GM23338 (cell line): Measurements from ENCODE around the gene ARPC2.

Experiments used
- CREB1 ChIP-seq: fragments of 250-450 bp; sonication (Bioruptor Pico); IDR thresholded peaks from 2 replicates; pipeline ENCODE4 v1.5.0; 2020; ENCODE audit warnings: low read depth, mild to moderate bottlenecking, moderate library complexity
- CTCF ChIP-seq, 2 experiments: fragments of 200-600 bp in 1 of 2; sonication (generic) in 1 of 2; conservative IDR thresholded peaks; 2 replicates each; pipeline versions ENCODE4 v1.5.1 to v1.6.1; 2016 to 2017; ENCODE audit warnings: antibody characterized with exemption in 2 of 2, low read depth in 2 of 2, mild to moderate bottlenecking in 2 of 2, moderate library complexity in 1 of 2
- EZH2 ChIP-seq: fragments of 200-600 bp; sonication (generic); IDR thresholded peaks from one replicate; pipeline ENCODE4 v1.8.0; 2017; ENCODE audit warnings: antibody characterized with exemption, mild to moderate bottlenecking, low read depth; ENCODE audit not compliant: unreplicated experiment
- EZH2phosphoT487 ChIP-seq: fragments of 200-600 bp; sonication (generic); IDR thresholded peaks from one replicate; pipeline ENCODE4 v1.8.1; 2018; ENCODE audit warnings: antibody characterized with exemption; ENCODE audit not compliant: unreplicated experiment
- JUNB ChIP-seq: IDR thresholded peaks from one replicate; pipeline ENCODE4 v1.6.1; 2016; ENCODE audit warnings: antibody characterized with exemption; ENCODE audit not compliant: unreplicated experiment
- POLR2AphosphoS5 ChIP-seq: IDR thresholded peaks from 2 replicates; pipeline ENCODE4 v1.6.1; 2016; ENCODE audit warnings: antibody characterized with exemption, low read depth
- ZNF114 ChIP-seq: fragments of 250-450 bp; sonication (Bioruptor Pico); IDR thresholded peaks from 2 replicates; pipeline ENCODE4 v1.5.0; 2020; ENCODE audit warnings: mild to moderate bottlenecking, moderate library complexity
- ZNF331 ChIP-seq: fragments of 250-450 bp; sonication (Bioruptor Pico); IDR thresholded peaks from 2 replicates; pipeline ENCODE4 v1.5.0; 2020; ENCODE audit warnings: low read depth, mild to moderate bottlenecking, moderate library complexity
- TF ChIP-seq, protein P1 (sequence below): IDR thresholded peaks from one replicate; pipeline ENCODE4 v1.6.1; 2018; ENCODE audit warnings: antibody characterized with exemption; ENCODE audit not compliant: unreplicated experiment

DNA sequence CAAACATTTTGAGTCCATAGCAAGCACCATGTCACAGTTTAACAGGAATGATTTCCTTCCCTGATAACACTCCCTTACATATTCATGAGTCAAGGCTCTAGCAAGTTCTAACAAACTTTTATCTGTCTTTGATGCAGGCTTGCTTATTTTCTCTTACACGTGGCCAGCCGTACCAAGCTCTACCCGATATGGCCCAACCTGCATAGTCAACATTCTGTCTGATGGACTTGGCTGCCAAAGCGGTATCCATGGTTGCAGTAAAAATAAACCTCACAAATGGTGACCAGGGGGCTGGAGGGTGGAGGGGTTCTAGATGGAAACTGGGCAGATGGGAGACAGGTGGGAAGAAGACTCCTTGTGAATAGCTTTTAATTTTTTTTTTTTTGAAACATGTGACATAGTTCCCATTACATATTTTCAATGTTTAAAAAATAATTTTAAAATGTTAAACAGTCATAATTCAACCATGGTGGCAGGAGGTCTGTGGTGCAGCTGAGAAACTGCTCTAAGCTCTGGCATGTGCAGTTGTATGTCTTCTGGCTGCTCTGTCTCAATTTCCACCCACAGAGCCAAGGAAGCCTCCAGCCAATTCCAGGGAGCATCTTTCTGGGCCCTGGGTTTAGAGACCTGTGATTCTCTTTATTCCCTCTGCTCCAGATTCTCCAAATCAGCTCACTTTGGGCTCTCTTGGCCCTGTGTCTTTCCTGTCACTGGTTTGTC is 29.5 kb upstream of the ARPC2 start:
- no peak for TF ChIP-seq EZH2
- no peak for TF ChIP-seq CTCF (conservative IDR thresholded peaks at IDR 0.05; ENCODE audit: low read depth in 2 of 2)
- no peak for TF ChIP-seq ZNF114 (CRISPR knock-in tag)
- no peak for TF ChIP-seq EZH2phosphoT487
- TF ChIP-seq, protein P1, sequence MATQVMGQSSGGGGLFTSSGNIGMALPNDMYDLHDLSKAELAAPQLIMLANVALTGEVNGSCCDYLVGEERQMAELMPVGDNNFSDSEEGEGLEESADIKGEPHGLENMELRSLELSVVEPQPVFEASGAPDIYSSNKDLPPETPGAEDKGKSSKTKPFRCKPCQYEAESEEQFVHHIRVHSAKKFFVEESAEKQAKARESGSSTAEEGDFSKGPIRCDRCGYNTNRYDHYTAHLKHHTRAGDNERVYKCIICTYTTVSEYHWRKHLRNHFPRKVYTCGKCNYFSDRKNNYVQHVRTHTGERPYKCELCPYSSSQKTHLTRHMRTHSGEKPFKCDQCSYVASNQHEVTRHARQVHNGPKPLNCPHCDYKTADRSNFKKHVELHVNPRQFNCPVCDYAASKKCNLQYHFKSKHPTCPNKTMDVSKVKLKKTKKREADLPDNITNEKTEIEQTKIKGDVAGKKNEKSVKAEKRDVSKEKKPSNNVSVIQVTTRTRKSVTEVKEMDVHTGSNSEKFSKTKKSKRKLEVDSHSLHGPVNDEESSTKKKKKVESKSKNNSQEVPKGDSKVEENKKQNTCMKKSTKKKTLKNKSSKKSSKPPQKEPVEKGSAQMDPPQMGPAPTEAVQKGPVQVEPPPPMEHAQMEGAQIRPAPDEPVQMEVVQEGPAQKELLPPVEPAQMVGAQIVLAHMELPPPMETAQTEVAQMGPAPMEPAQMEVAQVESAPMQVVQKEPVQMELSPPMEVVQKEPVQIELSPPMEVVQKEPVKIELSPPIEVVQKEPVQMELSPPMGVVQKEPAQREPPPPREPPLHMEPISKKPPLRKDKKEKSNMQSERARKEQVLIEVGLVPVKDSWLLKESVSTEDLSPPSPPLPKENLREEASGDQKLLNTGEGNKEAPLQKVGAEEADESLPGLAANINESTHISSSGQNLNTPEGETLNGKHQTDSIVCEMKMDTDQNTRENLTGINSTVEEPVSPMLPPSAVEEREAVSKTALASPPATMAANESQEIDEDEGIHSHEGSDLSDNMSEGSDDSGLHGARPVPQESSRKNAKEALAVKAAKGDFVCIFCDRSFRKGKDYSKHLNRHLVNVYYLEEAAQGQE: no peak
- no peak for TF ChIP-seq POLR2AphosphoS5
- no peak for TF ChIP-seq CREB1 (CRISPR knock-in tag)
- TF ChIP-seq JUNB: no peak
- no peak for TF ChIP-seq ZNF331 (CRISPR knock-in tag)
